HG02610 (cell line): Measurements from ENCODE around the gene SLC25A13.

Experiments
- ATAC-seq: cut with Tn5 transposase; IDR thresholded peaks from one replicate; pipeline ENCODE4 v1.9.1; 2021; ENCODE audit warnings: mild to moderate bottlenecking, moderate library complexity; ENCODE audit not compliant: unreplicated experiment

Gene SLC25A13

DNA sequence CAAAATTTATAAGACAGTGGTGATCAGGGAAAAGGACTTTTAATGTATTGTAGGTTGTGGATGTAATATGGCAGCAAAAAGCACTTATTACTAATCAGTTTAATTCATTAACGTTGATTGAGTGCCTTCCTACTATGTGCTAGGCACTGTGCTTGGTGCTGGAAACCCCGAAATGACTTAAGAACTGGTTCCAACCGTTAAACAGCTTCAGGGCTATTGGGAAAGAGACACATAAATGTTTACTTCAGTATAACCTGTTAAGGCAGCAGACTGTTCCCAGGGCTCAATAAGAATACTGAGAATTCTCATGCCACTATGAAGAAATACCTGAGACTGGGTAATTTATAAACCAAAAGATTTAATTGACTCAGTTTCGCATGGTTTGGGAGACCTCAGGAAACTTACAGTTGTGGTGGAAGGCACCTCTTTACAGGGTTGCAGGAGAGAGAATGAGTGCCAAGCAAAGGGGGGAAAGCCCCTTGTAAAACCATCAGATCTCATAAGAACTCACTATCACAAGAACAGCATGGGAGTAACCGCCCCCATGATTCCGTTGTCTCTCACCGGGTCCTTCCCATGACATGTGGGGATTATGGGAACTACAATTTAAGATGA lies 1.1 kb upstream of the SLC25A13 start:
- no peak for ATAC-seq

DNA sequence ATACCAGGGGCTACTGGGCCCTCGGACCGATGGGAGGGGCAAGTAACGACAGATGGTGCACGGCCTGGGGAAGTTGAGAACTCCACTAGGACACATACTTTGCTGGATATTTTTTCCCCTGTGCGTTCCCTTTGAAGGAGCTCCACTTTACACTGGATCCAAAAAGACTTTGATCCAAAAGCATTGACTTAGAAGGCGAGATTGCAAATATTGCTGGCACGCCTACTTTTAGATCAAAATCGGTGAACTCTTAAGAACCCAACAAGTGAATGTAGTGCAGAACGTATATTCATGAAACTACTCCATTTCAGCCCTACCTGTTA lies 436 bp upstream of the SLC25A13 start:
- peak; percentile 26 for ATAC-seq

GRCh38 chr7:96321031-96321657 lies 754 bp downstream of the SLC25A13 start:
- ATAC-seq, result peak; percentile 47

DNA sequence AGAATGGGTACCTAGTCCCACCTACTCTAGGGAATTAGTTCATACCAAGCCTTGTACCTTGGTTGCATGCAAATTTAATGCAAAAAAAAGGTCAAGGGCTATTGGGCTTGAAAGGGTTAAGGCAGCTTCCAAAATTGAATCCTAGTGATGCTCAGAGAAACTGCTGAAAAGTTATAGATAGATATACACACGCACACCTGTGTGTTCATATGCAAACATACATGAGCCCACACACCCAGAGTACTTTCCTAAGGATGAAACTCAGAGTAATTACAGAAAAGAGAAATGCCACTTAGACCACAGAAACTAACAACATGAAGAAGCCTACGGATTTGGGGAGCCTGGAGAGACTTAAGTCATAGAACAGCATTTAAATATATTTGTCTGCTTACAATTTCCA lies 1.5 kb downstream of the SLC25A13 start:
- ATAC-seq, result peak; percentile 49

GRCh38 chr7:96319439-96319838 lies 2.5 kb downstream of the SLC25A13 start:
- no peak for ATAC-seq

DNA sequence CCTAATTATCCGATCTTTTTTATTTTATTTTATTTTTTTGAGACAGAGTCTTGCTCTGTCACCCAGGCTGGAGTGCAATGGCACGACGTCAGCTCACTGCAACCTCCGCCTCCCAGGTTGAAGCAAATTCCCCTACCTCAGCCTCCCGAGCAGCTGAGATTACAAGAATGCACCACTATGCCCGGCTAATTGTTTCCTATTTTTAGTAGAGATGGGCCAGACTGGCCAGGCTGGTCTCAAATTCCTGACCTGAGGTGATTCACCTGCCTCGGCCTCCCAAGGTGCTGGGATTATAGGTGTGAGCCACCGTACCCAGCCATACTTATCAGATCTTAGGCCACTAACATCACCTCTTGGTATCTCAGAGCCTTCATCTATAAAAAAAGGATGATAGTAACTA lies 4.9 kb downstream of the SLC25A13 start:
- no peak for ATAC-seq

DNA sequence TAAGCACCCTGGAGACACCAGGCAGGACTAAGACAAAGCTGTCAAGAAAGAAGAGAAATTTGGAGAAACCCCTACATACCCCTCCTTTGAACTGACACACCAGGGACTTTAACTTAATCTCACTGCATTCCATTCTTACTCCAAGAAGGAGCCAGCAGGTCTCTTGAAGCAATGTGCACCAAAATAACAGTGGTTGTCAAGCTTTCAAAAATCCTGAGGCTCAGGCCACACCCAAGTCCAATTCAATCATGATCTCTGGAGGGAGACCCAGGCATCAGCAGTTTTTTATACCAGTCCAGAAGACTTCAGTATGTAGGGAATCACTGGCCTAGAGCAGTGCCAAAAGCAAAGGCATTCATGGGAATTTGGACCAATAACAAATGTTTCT lies 6.8 kb downstream of the SLC25A13 start:
- ATAC-seq, result no peak

DNA sequence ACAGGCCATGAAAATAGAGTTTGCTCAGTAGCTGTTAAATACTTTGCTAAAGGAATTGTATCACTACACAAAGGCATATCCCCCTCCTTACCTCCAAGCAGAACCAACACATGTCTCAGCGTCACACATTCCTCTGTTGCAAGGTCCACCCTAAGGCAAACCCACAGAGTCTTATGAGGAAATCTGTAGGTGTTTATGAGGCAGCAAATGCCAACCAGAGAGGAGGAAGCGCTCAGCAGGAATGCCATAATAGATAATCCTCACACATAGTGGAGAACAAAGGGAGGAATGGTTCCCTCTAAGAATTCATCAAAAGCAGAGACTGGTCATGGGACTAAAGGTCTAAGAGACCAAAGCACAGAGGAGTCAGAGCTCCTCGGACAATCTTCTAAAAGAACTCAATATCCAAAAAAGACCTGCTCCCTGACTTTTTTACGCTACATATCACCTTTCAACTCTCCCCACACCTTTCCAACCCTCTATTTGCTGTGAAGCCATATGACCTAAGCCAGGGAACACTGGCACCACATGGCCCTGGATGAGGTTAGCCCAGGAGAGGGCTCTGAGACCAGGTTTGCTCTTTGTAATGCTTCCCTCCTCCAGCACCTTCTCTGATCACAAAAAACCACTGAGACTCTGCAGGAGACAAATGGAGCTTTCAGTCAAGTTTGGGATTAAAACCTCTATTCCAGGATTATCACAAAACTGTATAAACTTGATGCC lies 7.3 kb downstream of the SLC25A13 start:
- no peak for ATAC-seq

GRCh38 chr7:96313940-96314339 lies 8.0 kb downstream of the SLC25A13 start:
- no peak for ATAC-seq

DNA sequence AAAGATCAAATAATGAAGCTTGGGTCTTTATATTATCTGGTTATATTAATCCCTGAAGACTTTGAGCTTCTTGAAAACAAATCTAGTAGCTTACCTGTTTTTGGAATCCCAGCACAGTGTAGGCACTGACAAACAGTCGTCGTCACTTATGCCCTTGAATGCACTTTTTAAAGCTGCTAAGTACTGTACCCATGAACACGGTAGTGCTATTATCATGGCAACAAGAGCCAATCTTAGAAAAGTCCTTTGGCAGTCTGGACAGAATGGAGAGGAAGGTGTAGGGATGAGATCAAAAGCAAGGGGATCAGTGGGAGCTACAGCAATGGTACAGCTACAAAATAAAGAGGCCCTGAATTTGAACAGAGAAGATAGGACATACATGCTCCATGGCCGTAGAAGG lies 9.4 kb downstream of the SLC25A13 start:
- no peak for ATAC-seq

DNA sequence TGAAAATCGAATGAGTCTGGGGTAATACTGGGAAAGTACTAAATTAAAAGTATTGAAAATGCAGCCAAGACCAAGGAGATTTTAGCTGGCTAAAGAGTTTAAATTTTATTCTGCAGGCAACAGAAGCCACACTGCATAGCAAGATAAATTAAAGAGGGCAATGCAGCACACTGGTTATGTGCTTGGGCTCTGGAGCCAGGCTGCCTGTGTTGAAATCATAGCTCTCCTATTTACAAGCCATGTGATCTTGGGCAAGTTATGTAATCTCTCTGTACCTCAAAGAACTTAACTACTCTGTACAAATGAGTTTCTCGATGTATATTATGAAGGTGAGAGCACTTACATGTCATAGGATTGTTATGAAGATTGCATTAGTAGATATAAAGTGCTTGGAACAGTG lies 9.9 kb downstream of the SLC25A13 start:
- no peak for ATAC-seq

DNA sequence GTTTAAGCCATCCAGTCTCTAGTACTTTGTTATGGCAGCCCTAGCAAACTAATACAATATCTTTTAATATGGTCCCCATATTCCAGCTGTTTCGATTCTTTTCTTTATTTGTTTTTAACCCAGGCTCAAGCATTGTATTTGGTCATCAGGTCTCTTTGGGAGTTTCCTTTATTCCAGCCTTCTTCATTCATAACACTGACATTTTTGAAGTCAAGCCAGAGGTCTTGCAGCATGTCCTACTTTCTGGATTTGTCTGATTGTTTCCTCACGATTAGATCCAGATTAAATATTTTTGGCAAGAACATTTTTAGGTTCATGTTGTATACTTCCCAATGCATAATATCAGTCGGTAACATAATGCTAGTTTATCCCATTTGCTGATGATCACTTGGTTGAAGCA lies 11.8 kb downstream of the SLC25A13 start:
- ATAC-seq, result no peak

- no peak for ATAC-seq
Measured at GRCh38 chr7:96308950-96309263, 13.0 kb downstream of the SLC25A13 start.

- no peak for ATAC-seq
Measured at GRCh38 chr7:96308253-96308949, 13.5 kb downstream of the SLC25A13 start.

DNA sequence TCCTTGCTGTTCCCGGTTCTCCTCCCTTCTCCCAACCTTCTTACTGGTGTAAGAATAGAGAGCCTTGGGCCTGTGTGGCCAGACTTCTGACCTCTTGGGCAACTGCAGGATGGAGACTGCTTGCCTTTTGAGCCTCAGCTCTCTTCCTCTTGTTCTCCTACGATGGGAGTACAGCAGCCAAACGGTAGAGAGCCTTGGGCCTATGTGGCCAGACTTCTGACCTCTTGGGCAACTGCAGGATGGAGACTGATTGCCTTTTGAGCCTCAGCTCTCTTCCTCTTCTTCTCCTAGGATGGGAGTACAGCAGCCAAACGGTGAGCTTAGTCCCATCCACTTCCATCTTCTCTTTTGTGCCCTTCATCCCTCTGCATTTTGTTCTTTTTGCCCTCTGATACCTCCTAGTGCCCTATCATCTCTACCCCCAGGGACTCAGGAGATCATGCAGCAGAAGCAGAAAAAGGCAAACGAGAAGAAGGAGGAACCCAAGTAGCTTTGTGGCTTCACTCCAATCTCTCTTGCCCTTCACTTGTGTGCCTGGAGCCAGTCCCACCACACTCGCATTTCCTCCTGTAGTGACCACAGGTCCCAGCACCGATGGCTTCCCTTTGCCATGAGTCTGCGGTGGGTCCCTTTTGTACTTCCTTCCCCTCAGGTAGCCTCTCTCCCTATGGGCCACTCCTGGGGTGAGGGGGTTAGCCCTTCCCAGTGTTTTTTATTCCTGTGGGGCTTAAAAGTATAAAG lies 15.3 kb downstream of the SLC25A13 start:
- no peak for ATAC-seq

- no peak for ATAC-seq
Measured at GRCh38 chr7:96305915-96306314, 16.0 kb downstream of the SLC25A13 start.

GRCh38 chr7:96304573-96304972 lies 17.3 kb downstream of the SLC25A13 start:
- ATAC-seq, result no peak

DNA sequence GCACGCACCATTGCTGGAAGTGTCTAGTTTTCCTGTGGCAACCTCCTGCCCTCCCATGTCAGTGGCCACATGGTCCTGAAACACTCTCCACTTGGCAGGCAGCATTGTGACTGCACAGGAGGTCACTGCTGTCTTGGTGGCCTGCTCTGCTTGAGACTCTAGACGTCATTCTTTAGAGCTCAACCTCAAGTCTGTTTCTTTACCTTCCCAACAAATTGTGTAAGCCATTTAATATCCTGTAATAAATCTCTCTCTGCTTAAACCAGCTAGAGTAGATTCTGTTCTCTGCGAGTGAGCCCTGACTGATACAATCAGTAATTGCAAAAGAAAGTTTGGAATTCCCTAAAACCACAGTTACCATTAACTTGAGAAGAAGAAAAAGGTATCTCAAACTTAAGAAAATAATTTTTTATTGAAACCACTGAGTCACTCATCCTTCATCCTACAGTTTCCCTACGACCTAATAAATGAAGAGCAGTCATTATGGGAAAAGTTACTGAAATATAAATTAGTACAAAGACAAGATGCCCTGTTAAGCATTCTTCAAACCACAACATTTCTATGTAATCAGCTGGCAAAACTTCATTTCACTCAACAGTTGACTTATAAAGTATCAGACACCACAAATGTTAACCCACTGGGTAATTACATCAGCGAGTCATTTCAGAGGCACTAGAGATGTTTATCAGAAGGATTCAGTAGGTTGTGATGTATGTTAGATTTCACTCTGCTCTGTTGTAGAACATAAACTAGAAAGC lies 18.0 kb downstream of the SLC25A13 start:
- no peak for ATAC-seq

DNA sequence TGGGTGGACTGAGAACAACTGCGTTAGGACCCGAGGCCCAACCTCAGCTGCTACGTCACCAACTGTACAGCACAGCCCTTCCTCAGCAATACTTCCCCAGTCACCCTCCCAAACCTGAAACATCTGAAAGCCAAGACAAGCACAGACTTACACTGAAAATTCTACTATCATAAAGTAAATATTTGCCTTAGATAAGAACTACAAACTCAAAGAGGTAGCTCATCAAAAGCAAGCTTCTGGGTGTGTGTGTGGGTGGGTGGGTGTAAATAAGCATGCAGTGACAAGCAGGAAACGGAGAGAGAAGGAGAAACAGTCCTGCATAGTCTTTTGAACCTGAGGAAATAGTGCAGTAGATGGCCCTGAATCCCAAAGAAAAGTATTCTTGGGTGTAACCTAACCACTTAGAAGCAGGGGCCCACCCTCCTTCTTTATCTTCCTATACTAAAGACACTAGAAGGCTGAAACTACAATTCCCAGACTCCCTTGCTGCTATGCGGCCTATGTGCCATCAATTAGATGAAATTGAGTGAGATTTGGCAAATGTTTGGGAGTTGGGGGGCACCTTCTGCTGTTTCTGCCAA lies 18.7 kb downstream of the SLC25A13 start:
- ATAC-seq, result no peak

DNA sequence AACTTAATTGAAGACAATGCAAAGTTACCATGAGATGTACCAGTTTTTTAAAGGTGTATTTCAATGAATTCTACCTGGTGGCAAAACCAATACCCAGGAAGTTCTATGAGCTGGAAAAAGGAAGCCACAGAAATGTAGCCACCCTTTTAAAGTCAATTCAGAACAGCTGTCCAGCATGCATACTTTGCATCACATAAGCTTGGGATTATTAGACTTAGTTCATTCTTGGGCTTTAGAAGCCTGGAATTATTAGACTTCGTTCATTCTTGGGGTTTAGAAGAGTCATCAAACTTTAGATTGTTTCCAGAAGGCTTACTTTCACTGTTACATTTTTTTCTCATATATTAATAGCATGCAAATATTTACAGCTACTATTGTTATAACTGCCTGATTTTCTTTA lies 20.9 kb downstream of the SLC25A13 start:
- ATAC-seq, result no peak
